ENCODE data around the gene CHST15. TPM values are rescaled to one million over a fixed set of nuclear protein-coding genes. Genes with fewer than 3 reads are reported as not detected.

CHST15 gene
- total RNA-seq, 1 donor = 16.4 TPM

GRCh38 chr10:124065382-124066125 is 27.8 kb downstream of the CHST15 start:
- DNase-seq (ENCODE audit: low read depth) = no peak
- no peak overlapping the region for H3K4me3 ChIP-seq (ENCODE audit: low read depth, low read length)
- no peak for TF ChIP-seq CTCF (IDR thresholded peaks at IDR 0.05; ENCODE audit: insufficient read depth, low read depth, low read length)

GRCh38 chr10:124064676-124065075 is 28.7 kb downstream of the CHST15 start:
- H3K4me3 ChIP-seq (ENCODE audit: low read depth, low read length) = no peak overlapping the region
- TF ChIP-seq CTCF (IDR thresholded peaks at IDR 0.05; ENCODE audit: insufficient read depth, low read depth, low read length) = no peak
- no peak for DNase-seq (ENCODE audit: low read depth)

DNA sequence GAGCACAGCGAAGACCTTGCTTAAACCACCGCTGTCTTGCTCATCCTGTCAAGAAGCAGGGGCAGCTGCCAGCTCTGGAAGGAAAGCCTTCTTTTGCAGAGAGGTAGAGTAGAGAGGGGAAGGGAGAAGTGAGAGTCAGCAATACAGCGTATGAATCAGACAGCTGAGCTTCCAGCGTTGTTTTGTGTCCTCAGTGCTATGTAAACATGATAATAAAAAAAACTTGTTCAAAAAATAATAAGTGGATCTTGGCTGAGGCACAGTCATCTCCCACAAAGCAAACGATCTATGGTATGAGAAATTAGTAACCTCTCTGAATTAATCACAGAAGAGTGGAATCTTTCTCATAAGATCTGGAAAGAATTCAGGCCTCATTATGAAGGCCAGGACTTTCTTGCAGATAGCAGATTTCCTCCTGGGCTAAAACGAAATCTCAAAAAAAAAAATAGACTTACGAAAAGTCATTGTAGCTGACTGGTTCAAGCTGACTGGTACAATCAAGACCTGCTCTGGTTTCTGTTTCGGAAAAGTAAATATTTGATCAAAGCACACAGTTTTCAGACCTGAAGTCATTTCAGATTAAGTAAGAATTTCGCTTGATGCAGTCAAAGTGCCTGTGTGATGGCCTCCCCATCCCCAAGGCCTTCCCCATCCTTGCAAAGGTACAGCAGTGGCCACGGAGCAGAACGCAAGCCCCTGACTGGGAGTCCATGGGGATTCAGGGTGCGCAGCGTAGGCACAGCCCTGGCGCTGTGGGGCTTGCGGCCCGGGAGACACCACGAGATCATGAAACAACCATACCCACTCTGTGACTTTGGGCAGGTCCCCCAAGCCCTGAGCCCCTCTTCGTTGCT is 29.4 kb downstream of the CHST15 start:
- no peak overlapping the region for H3K4me3 ChIP-seq (ENCODE audit: low read depth, low read length)
- DNase-seq (ENCODE audit: low read depth) = peak; percentile 88
- TF ChIP-seq CTCF (IDR thresholded peaks at IDR 0.05; ENCODE audit: insufficient read depth, low read depth, low read length) = no peak

- TF ChIP-seq CTCF (IDR thresholded peaks at IDR 0.05; ENCODE audit: insufficient read depth, low read depth, low read length) = no peak
Measured at GRCh38 chr10:124062390-124062789, 31.0 kb downstream of the CHST15 start.

DNA sequence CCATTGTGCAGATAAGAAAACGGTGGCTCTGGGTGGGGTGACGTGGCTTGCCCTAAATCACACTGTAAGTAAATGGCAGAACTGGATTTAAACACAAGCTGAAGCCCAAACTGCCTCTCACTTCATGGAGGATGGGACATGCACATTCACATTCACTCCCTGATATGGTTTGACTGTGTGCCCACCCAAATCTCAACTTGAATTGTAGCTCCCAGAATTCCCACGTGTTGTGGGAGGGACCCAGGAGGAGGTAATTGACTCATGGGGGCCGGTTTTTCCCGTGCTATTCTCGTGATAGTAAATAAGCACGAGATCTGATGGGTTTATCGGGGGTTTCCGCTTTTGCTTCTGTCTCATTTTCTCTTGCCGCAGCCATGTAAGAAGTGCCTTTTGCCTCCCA is 32.4 kb downstream of the CHST15 start:
- H3K4me3 ChIP-seq (ENCODE audit: low read depth, low read length) = no peak overlapping the region
- DNase-seq (ENCODE audit: low read depth) = no peak
- no peak for TF ChIP-seq CTCF (IDR thresholded peaks at IDR 0.05; ENCODE audit: insufficient read depth, low read depth, low read length)

More at GRCh38 chr10:124062390-124062789, 31.0 kb downstream of the CHST15 start:
- no peak overlapping the region for H3K4me3 ChIP-seq (ENCODE audit: low read depth, low read length)
- DNase-seq (ENCODE audit: low read depth) = no peak

- no peak for TF ChIP-seq CTCF (IDR thresholded peaks at IDR 0.05; ENCODE audit: insufficient read depth, low read depth, low read length)
- DNase-seq (ENCODE audit: low read depth) = no peak
- H3K4me3 ChIP-seq (ENCODE audit: low read depth, low read length) = no peak overlapping the region
Measured at GRCh38 chr10:124060148-124060720, 33.2 kb downstream of the CHST15 start.
